GM12801 (cell line): ENCODE data around the gene PLGRKT.

Experiments
- TF ChIP-seq, protein P1 (sequence below): IDR thresholded peaks from one replicate; pipeline ENCODE4 v1.5.1; 2011; ENCODE audit warnings: control low read depth; ENCODE audit not compliant: insufficient read length; ENCODE audit errors: extremely low read depth

PLGRKT gene

DNA sequence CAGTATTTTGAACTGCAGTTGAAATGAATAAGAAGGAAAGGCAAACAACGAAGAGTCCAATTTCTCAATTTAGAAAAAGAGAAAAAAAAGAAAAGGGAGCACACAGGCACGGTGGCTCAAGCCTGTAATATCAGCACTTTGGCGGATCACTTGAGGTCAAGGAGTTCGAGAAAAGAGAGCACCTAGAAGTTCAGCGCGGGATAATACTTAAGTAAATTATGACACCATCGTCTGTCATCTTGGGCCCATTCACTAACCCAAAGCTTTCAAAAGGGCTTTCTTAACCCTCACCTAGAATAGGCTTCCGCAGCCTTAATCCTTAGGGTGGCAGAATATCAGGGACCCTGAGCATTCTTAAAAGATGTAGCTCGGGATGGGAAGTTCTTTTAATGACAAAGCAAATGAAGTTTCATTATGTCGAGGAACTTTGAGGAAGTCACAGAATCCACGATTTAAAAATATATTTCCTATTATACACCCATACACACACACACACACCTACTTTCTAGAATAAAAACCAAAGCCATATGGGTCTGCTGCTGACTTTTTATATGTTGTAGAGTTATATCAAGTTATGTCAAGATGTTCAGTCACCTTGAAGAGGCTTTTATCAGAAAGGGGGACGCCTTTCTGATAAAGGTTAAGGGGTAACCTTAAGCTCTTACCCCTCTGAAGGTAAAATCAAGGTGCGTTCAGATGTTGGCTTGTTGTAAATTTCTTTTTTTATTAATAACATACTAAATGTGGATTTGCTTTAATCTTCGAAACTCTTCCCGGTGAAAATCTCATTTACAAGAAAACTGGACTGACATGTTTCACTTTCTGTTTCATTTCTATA lies 12.0 kb upstream of the PLGRKT start:
- TF ChIP-seq, protein P1, sequence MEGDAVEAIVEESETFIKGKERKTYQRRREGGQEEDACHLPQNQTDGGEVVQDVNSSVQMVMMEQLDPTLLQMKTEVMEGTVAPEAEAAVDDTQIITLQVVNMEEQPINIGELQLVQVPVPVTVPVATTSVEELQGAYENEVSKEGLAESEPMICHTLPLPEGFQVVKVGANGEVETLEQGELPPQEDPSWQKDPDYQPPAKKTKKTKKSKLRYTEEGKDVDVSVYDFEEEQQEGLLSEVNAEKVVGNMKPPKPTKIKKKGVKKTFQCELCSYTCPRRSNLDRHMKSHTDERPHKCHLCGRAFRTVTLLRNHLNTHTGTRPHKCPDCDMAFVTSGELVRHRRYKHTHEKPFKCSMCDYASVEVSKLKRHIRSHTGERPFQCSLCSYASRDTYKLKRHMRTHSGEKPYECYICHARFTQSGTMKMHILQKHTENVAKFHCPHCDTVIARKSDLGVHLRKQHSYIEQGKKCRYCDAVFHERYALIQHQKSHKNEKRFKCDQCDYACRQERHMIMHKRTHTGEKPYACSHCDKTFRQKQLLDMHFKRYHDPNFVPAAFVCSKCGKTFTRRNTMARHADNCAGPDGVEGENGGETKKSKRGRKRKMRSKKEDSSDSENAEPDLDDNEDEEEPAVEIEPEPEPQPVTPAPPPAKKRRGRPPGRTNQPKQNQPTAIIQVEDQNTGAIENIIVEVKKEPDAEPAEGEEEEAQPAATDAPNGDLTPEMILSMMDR, result no peak

DNA sequence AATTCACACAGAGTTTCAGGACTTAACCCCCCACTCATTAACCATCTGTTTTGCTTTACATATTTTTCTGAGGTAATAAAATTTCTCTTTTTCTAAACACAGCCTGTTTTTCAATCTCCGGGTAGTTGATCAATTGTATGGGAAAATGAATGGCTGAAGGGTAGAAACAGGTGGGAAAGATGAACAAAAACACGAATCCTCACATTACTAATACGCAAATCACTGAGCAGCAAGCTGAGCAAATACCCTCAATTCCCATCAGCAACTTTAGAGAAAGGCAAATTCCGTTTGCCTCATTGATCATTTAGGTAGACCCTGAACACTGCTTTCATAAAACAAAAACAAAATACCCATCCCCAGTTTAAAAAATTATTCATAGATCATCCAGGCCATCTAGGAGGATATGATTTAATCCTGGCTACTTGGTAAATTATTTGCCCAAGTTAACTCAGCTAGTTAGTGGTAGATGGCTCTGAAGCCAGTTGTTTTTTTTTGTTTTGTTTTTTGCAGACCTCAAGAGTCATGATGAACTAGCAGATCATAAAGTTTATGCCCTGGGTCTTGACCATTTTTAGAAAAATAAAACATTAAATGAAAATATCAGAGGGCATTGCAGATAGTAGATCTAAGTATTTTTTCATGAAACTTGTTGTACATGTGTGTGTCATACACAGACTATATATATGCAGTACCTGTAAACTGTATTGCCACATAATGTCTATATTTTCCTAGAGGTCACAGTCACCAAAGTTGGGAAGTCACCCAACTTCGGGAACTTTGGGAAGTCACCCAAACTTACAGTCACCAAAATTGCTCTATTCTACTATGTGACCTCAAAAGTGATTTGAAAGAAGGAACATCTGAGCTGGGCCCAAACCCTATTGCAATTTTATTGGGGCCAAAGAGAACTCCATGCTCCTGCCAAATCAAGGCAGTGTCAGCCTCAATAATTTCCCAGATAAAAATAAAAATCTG lies 11.0 kb upstream of the PLGRKT start:
- TF ChIP-seq, protein P1, result no peak

DNA sequence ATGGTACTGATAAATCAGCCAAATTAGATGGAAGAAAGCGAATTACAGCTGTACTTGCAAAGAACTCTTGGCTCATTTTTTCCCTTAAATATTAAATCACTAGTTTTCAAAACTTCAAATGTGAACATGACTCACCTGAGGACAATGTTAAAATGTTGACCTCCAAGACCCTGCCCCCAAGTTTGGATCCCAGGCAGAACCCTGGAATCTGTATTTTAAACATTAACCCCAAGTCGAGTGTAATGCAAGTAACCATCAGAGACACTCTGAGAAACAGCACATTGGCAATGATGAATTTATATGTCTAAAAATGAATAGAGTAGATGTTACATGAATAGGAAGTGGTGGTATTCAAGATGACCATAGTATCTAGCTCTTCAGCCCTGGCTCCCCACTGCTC lies 10.3 kb upstream of the PLGRKT start:
- TF ChIP-seq, protein P1, result no peak

DNA sequence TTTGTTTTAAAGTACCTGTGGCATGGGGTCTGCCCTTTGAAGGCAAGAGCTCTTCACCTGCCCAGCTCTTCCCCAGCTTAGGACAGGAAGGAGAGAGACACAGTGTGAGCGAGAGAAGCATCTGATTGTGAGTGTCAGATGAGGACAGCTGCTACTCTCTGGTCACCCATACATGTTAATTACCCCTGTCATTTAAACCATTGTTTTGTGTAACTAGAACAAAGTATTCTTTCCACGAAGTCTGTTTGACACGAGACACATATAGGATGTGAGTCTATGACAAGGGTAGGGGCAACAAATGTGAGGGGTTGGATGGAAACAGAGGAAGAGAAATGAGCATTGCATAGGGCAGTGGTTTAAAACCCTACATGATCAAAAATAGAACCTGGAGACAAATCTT lies 9.6 kb upstream of the PLGRKT start:
- TF ChIP-seq, protein P1, result no peak

DNA sequence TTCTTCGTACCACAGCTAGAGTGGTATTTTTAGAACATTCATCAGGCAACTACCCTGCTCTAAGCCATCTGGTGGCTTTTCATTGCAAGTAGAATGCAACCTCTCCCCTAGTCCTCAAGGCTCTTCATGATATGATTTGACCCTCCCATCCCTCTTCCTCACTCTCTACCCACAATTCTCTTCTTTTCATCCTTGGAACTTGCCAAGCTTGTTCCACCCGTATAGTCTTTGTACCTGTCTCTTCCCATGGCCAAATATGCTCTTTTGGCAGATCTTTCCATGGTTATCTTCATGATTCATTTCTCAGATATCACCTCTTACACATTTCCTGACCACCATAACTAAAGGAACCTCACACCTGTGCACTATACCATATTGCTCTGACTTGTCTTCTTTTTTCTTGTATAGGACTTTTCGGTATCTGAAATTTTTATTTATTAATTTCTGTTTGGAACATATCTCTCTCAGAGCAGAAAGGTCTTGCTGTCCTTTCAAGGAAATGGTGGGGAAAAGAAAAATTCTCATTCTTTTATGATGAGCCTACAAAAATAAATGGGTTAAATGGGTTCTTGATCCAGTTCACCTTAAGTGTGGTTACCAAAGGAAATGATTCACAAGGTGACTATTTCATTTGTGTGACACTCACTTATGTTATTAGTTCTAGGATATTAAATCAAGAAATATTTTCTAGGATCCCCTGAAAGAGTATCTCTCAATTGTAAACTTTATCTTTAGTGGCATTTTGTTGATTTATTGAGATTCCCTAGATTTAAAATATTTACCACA lies 8.9 kb upstream of the PLGRKT start:
- TF ChIP-seq, protein P1, result no peak

DNA sequence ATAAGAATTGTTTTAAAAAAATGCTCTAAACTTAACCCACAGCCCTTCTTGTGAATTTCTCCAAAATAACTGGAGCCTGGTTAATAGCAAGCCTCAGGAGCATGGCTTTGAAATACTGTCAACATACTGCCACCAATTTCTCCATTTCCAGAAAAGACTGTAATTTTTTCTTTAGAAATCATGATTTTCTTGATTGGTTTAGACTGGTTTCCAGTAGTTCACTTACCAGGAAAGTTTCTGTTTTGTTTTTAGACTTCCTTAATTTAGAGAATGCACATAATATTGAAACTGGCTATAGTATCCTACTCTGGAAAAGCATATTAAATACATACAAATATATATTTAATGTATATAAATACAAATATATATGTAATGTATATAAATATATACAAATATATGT lies 8.2 kb upstream of the PLGRKT start:
- TF ChIP-seq, protein P1, result no peak
